Upper lobe of left lung (tissue), 4 donors: Measurements from ENCODE around the gene EEPD1.

Experiments
- POLR2A ChIP-seq, 4 donors: fragments of 450-650 bp; IDR thresholded peaks; one replicate each; pipeline ENCODE4 v1.5.1; 2016 to 2017; ENCODE audit warnings: antibody characterized with exemption in 4 of 4, mild to moderate bottlenecking in 2 of 4
- TF ChIP-seq, protein P1 (sequence below), 6 experiments: fragments of 450-650 bp in 4 of 6; fragments of 200-600 bp in 2 of 6; sonication (generic) in 2 of 6; IDR thresholded peaks; one replicate each; pipeline ENCODE4 v1.5.1; 2016 to 2019; ENCODE audit warnings: antibody characterized with exemption in 6 of 6

DNA sequence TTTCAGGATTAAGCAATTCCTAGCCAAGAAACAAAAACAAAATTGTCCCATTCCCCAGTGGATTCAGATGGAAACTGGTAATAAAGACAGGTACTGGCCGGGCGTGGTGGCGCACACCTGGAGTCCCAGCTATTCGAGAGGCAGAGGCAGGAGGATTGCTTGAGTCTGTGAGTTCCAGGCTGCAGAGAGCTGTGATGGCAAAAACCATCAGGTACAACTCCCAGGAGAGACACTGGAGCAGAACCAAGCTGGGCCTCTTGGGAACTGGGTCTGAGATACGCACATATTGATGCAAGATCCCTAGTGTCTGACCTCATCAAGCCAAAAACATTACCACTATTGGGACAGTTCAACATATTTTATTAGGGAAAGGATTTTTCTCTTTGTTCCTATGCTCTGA, 152.6 kb downstream of the EEPD1 start:
- TF ChIP-seq POLR2A (IDR thresholded peaks at IDR 0.05): no peak
- TF ChIP-seq, protein P1, sequence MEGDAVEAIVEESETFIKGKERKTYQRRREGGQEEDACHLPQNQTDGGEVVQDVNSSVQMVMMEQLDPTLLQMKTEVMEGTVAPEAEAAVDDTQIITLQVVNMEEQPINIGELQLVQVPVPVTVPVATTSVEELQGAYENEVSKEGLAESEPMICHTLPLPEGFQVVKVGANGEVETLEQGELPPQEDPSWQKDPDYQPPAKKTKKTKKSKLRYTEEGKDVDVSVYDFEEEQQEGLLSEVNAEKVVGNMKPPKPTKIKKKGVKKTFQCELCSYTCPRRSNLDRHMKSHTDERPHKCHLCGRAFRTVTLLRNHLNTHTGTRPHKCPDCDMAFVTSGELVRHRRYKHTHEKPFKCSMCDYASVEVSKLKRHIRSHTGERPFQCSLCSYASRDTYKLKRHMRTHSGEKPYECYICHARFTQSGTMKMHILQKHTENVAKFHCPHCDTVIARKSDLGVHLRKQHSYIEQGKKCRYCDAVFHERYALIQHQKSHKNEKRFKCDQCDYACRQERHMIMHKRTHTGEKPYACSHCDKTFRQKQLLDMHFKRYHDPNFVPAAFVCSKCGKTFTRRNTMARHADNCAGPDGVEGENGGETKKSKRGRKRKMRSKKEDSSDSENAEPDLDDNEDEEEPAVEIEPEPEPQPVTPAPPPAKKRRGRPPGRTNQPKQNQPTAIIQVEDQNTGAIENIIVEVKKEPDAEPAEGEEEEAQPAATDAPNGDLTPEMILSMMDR (IDR thresholded peaks at IDR 0.05): no peak
